DND-41 (cell line): ENCODE results near the gene TRMT11.

Experiments used
- CTCF ChIP-seq: IDR thresholded peaks from 2 replicates; pipeline ENCODE4 v1.5.1; 2012; ENCODE audit warnings: borderline replicate concordance, low read length, moderate library complexity, mild to moderate bottlenecking; ENCODE audit not compliant: poor library complexity, severe bottlenecking; ENCODE audit errors: extremely low read depth
- EZH2 ChIP-seq: IDR thresholded peaks from 3 replicates; pipeline ENCODE4 v1.6.1; 2012; ENCODE audit warnings: borderline replicate concordance, low read depth, mild to moderate bottlenecking, moderate library complexity, low read length, inconsistent platforms; ENCODE audit not compliant: severe bottlenecking

GRCh38 chr6:126056355-126057004 lies 70.1 kb downstream of the TRMT11 start:
- TF ChIP-seq CTCF = no peak
- no peak for TF ChIP-seq EZH2
